Panc1 (cell line): Measurements from ENCODE around the gene TPD52L1.

ENCODE experiments used
- POLR2AphosphoS5 ChIP-seq: IDR thresholded peaks from 2 replicates; pipeline ENCODE4 v1.6.1; 2012; ENCODE audit warnings: mild to moderate bottlenecking, low read depth, low read length, moderate library complexity
- SIN3A ChIP-seq: IDR thresholded peaks from 2 replicates; pipeline ENCODE4 v1.6.1; 2012; ENCODE audit warnings: low read depth, mild to moderate bottlenecking, low read length, moderate library complexity, borderline replicate concordance; ENCODE audit not compliant: insufficient read depth

GRCh38 chr6:125198398-125198937 is 44.9 kb downstream of the TPD52L1 start:
- TF ChIP-seq SIN3A: no peak
- no peak for TF ChIP-seq POLR2AphosphoS5
